Measurements from ENCODE around the gene RHPN2.
"Not testable (repeated sequence)": the region's sequence is repeated elsewhere in the genome, so short reads cannot be mapped to it uniquely, and the experiment has no call there.

RHPN2 gene

DNA sequence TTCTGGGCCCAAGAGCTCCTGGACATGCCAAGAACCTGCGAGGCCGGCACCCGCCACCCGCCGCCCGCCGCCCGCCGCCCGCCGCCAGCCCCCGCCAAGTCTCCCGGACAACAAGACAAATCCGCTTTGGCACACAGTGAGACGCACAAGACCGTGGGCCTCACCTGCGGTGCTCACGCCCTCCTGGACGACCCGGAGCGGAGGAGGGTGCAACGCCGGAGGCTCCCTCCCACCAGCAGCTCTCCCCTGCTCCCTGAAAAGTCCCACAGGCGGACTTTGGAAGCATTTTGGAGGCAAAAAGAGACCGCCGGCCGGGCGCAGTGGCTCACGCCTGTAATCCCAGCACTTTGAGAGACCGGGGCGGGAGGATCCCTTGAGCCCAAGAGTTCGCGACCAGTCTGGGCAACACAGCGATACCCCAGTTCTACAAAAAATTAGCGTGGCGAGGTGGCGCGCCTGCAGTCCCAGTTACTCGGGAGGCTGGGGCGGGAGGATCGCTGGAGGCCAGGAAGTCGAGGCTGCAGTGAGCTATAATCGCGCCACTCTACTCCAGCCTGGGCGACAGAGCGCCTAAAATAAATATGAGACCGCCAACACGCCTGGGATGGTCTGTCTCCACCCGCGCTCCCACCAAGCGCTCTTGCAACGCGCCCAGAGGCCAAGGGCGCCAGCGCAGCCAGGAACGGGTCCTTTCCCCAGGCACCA, 783 bp downstream of the RHPN2 start:
- no peak for FAIRE-seq

DNA sequence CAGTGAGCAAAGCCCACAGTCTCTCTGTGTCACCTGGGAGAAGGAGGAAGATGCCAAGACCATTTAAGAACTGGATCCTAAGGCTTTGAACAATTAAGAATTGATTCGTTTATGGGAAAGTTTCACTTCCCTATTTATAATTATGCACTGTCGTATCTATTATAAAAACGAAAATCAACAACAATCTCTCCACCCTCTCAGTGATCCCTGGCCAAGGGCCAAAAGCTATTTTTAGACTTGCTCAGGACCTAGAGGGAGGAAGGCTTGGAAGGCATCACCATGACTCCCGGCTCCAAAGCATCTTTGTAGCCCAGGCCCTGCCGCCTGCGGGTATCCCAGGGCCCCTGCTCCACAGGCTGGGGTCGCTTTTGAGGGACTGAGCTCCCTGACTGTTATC, 1.3 kb downstream of the RHPN2 start:
- FAIRE-seq: no peak

DNA sequence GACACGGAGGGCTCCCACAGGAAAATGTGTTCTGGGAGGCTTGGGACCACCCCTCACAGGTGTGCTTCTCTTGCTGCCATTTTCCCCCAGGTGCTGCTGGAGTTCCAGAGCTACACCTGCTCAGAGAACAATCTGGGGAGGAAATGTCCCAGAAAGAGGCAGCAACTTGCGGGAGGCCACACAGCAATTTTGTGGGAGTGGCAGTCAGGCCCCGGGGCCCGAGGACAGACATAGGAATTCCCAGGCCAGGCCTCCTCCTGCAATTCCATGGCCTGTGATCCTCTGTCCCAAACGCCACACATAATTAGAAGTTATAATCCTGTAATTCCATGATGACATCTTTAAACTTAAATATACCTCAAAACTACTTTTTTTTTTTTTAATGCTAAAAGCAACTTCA, 1.8 kb downstream of the RHPN2 start:
- FAIRE-seq: no peak

DNA sequence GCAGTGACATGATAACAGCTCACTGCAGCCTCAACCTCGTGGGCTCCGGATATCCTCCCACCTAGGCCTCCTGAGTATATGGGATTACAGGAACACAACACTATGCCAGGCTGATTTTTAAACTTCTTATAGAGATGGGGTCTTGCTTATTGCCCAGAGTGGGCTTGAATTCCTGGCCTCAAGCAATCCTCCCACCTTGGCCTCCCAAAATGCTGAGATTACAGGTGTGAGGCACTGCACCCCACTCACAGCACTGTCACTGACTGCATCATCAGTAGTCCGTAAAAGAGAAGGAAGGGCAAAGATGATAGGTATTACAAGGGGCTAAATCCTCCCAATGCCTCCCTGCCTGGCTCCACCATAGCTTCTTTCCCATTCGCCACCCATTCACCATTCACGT, 4.1 kb downstream of the RHPN2 start:
- FAIRE-seq: no peak

DNA sequence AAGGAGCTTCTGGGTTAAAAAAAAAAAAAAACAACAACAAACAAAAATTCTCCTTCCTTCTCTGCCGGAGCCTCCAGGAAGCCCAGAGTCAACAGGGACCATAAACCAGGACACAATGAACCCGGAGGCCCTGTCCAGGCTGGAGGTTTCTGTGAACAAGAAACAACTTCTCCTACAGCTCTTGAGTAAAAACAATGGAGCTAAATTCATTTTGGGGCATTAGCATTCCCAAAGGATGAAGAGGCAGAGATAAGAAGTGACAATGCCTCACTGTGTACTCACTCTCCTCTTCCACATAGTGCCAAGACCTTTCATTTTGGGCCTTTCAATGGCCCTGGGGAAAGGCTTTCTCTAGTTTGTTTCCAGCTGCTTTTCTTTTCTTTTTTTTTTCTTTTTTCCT, 9.0 kb downstream of the RHPN2 start:
- FAIRE-seq: no peak

DNA sequence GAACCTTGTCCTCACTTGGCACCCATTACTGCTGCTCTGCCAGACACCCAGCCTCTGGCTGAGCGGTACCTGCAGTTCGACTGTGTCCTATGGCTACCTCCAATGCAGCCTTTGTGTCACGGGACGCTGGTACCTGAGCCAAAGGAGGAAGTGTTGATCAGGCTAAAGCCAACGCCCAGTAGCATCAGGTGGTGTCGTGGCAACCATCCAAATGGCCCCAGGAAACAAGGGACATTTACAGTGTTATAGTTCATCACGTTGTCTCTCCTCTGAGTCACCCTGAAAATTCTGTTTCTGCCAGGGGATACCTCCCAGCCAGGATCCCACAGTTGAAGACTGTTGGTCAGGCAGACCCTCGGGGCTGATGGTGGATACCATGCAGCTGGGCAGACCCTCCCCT, 10.1 kb downstream of the RHPN2 start:
- FAIRE-seq: no peak

DNA sequence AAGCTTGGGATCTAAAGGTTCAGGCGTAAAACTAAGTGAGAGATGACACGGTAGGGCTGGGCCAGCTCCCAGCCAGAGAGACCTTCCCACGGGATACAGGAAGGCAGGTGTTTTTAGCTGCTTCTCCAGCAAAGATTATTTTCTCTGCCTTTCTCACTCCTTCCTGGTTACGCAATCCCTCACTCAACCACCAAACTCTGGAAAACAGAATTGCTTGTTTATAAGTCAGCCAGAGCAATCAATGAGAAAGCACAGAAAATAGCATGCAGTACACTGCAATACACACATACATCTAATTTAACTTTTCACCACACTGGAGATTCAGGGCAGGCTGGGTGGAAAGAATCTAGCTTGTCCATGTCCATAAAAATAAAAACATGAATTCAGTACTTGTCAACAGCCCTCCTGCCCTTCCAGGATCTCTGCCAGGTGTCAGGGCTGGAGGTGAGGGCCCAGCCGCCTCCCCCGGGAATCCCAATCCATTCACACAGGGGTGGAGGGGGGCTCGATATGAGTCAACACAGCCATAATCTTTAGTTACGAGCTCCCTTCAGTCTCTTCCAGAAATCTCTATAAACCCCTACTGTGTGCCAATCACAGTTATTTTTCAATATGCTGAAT, 12.2 kb downstream of the RHPN2 start:
- FAIRE-seq: no peak

DNA sequence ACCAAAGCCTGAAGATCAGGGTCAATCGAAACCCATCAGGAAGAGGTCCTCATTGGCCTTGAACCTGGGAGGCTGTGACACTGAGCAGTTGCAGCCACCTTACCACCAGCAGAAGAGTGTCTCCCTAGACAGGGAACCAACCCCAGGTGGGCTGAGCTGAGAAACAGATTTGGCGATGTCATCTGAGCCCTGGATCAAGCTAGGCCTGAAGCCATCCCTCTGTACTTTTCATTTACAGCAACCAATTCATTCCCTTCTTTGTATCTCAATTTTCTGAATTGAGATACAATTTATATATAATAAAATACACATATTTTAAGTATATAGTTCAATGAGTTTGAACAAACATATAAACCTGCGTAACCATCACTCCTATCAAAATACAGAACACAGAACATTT, 14.6 kb downstream of the RHPN2 start:
- no peak for FAIRE-seq

DNA sequence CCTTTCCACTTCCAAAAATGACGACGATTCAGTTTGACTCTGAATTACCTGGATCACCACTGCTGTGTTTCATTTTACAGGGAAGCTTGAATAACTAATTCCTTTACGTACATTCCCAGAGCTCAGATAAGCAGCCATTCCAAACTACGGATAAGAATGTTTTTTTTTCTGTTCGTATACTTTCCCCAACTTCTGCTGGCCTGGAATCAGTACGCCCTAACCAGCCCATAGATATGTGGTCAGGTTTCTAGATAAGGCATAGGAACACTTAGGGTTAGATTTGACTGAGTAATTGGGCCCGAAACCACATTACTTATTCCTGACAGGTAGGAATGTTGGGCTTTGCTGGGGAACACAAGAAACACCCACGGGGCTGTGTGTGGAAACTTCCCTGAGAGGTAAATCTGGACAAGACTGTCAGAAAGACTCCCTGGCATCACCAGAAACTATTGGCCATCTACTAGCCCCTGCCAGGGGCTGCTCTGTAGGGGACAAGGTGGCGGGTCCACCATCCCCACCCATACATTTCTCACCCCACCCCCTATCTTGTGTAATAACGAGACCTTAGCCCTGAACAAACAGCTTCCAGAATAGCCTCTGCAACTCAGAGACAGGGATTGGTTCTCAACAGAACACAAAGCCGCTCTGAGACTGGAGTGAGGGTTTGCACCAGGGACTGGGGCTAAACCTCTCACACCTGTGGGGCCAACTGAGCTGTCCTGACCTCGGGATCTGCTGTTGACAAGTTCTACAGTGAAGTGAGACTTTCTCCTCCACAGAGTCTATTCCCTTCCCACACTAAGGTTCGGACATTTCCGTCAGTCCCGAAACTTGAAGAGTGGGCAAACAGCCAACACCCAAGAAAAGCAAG, 15.6 kb downstream of the RHPN2 start:
- FAIRE-seq: no peak

DNA sequence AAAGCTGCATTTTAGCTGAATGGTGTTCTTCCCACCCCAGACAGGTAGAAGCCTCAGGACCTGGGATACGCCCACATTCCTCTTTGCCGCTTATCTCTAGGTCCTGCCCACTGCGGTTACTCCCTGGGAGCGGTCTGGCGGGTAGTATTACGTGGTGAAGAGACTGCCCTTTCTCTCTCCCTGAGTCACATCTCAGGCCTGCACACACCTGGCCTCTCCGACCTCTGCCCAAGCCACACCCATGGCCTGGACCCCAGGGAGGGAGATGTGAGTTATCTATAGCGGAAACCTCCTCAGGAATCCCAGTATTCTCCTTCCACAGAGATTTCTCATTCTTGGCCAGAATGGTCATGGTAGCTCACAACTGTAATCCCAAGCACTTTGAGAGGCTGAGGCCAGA, 17.3 kb downstream of the RHPN2 start:
- no peak for FAIRE-seq

DNA sequence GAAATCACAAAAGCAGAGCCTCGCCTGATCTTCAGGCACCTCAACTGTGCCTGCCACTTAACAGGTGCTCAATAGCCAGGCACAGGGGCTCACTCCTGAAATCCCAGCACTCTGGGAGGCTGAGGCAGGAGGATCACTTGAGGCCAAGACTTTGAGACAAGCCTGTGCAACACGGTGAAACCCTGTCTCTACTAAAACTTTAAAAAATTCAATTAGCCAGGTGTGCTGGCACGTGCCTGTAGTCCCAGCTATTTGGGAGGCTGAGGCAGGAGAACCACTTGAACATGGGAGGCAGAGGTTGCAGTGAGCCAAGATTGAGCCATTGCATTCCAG, 22.9 kb downstream of the RHPN2 start:
- FAIRE-seq: not testable (repeated sequence)

DNA sequence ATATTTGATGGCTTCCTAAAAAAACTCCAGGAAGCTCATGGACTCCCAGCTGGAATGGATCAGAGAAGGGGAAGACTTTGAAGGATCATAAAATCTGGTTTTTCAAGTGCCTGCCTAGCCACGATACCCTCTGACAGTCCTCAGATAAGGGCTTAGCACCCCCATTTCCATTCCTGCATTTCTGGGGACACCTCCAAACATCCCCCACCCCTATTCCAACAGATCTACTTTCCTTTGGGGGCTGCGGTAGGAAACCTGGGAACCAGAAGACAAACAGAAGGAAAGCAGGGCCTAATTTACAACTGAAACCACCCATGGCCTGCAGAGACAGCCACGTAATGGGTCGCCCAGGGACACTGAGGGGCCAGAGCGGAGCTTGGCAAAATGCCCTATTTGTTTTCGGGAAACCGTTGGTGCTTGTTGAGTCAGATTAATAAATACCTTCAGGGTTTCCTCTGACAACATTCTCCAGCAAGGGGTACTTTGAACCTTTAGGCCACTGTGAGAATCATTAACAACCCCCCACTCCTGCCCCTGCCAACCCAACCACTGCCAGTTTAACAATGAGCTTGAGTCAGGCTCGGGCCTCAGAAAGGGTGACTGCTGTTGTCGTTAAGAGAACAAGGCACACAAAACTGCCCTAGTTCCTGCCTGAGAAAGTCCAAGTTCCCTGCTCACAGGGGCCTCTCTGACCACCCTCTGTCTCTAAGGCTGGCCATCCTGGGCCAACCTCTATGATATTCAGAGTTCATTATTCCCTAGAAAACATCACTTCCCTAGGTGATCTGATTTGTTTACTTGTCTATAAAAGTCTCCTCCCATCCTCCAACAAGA, 23.5 kb downstream of the RHPN2 start:
- no peak for FAIRE-seq

DNA sequence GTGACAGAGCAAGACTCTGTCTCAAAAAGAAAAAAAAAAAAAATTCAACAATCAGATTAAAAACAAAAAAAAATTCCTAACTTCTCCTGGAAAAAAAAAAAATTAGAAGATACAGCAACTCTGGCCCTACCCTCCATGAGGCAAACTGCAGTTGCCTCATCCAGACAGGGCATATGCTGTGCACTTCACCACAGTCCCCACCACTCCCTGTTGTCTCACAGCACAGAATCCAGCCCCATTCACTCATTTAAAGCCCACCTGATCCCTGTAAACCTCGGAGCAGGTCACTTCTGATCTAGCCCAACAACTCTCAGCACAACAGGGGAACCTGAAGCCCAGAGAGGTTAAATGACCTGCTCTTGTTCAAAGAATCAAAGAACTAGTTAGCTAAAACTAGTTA, 24.9 kb downstream of the RHPN2 start:
- no peak for FAIRE-seq

DNA sequence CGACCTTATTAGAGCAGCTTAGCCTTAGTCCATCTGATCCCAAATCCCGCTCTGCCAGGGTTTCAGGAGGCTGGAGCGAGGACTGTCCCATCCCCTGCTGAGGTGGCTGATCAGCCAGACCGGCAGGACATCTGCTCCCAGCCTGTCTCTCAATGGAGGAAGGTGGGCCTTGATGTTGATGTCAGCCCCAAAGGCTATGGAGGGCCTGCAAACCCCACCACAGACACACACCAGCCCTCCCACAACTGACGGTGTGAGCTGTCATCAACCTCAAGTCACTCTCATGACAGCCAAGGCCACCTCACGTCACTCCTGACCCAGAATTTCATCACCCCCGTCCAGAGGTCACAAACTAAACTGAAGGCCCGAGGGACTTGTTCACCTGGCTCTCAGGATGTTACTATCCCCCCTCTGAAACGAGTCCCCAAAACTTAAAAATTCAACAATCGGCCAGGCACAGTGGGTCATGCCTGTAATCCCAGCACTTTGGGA, 25.5 kb downstream of the RHPN2 start:
- no peak for FAIRE-seq

DNA sequence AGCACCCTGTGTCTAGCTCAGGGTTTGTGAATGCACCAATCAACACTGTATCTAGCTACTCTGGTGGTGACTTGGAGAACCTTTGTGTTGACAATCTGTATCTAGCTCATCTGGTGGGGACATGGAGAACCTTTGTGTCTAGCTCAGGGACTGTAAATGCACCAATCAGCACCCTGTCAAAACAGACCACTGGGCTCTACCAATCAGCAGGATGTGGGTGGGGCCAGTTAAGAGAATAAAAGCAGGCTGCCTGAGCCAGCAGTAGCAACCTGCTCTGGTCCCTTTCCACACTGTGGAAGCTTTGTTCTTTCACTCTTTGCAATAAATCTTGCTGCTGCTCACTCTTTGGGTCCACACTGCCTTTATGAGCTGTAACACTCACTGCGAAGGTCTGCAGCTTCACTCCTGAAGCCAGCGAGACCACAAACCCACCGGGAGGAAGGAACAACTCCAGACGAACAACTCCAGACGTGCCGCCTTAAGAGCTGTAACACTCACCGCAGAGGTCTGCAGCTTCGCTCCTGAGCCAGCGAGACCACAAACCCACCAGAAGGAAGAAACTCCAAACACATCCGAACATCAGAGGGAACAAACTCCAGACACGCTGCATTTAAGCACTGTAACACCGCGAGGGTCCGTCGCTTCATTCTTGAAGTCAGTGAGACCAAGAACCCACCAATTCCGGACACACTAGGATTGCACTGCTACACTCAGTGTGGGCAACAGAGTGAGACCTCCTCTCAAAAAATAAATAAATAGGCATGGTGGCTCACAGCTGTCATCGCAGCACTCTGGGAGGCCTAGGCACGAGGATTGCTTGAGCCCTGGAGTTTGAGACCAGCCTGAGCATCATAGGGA, 27.3 kb downstream of the RHPN2 start:
- not testable (repeated sequence) for FAIRE-seq

DNA sequence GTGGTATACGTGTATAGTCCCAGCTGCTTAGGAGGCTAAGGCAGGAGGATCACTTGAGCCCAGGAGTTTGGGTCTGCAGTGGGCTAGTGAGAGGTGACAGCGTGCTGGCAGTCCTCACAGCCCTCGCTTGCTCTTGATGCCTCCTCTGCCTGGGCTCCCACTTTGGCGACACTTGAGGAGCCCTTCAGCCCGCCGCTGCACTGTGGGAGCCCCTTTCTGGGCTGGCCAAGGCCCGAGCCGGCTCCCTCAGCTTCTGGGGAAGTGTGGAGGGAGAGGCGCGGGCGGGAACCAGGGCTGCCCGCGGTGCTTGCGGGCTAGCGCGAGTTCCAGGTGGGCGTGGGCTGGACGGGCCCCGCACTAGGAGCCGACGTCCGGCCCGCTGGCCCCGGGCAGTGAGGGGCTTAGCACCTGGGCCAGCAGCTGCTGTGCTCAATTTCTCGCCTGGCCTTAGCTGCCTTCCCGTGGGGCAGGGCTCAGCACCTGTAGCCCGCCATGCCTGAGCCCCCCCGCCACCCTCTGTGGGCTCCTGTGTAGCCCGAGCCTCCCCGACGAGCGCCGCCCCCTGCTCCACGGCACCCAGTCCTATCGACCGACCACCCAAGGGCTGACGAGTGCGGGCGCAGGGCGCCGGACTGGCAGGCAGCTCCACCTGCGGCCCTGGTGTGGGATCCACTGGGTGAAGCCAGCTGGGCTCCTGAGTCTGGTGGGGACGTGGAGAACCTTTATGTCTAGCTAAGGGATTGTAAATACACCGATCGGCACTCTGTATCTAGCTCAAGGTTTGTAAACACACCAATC, 28.1 kb downstream of the RHPN2 start:
- FAIRE-seq: not testable (repeated sequence)

DNA sequence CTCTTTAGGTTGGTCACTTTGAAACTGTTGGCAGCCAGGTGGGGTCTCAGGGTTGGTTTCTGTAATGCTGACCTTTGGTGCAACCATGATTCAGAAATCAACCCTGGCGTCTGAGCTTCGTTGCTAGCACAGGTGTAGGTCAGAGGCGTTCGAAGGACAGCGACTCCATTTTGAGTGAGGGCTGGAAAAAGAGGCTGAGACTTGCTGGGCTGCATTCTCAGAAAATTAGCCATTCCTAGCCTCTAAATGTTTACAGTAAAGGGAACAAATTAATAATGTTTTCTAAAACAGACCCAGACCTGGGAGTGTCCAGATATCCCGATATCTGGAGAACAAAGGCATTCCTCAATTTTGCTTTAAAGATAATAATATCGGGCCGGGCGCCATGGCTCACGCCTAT, 29.2 kb downstream of the RHPN2 start:
- FAIRE-seq: no peak

DNA sequence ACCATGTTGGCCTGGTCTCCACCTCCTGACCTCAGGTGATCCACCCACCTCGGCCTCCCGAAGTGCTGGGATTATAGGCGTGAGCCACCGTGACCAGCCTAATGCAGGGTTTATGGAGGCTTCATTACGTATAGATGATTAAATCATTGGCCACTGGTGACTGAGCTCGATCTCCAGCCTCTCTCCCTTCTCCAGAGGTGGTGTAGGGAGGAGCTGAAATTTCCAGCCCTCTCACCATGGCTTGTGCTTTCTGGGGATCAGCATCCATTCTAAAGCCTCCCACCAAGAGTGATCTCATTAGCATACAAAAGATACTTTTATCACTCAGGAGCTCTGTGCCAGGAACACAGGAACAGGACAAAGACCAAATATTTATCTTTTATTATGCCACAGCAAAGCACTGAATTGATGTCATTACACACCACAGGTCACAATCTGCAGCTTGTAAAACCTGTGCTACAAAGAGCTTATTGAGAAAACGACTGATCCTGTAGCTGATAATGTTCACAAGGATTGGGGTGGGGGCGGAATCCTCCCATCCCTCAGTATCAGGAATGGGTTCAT, 32.4 kb downstream of the RHPN2 start:
- no peak for FAIRE-seq

DNA sequence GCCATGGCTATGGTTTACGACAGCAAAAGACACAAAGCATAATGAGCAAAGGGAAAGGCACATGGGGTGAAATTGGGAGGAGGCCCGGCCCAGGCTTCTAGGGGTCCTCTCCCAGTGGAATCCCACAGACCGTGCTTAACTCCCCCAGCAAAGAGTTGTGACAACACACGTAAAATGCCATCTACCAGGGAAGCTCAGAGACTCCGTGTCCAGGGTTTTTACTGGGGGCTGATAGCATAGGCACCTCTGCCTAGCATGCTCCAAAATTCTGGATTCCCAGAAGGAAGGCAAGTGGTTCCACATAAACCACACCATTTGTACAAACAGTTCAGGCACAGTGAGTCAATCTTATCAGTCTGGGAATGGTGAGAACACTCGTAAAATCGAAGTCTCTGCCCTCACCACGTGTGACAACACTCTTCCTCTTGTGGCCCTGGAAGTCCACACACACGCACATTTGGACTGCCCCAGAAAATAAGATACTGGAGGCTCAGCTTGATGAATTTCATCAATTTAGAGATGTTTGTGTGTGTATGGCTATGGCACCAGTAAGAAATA, 34.9 kb downstream of the RHPN2 start:
- FAIRE-seq: no peak

DNA sequence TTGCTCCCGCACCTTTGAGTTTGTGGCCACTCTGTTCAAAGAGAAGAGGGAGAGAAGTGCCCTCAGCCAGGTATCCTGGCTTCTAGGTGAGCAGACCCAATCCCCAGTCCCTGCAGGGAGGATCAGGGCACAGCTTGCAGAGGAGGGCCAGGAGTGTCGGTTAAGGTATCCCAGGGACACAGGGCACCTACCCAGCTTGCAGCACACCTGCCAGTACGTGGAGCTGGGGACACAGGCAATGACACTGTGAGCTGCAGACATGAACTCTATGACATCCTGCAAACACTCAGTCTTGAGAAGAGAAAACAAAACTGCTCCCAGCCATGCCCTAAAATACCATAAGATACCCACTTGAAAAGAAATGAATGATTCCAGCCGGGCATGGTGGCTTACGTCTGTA, 38.1 kb downstream of the RHPN2 start:
- FAIRE-seq: not testable (repeated sequence)
